Ovary (tissue), 1 donor: ENCODE data around the gene HK1.

Experiments
- EP300 ChIP-seq: sonication (generic); formaldehyde crosslinking; IDR thresholded peaks from one replicate; pipeline ENCODE4 v1.6.1; 2017; ENCODE audit warnings: antibody characterized with exemption
- POLR2A ChIP-seq: fragments of 450-650 bp; IDR thresholded peaks from one replicate; pipeline ENCODE4 v1.6.1; 2017; ENCODE audit warnings: antibody characterized with exemption, mild to moderate bottlenecking, moderate library complexity

GRCh38 chr10:69382382-69383117 lies 104.3 kb downstream of the HK1 start:
- no peak for TF ChIP-seq POLR2A
- TF ChIP-seq EP300: no peak
